ENCODE measurements around the gene CAP2. TPM values are rescaled to one million over a fixed set of nuclear protein-coding genes. Genes with fewer than 3 reads are reported as not detected.

CAP2 gene
- total RNA-seq, 1 experiment from 2014 or later = 11.5 TPM

- no peak overlapping the region for H4K5ac ChIP-seq (ENCODE audit: insufficient read length, low read depth, low read length)
- Mint-ChIP-seq H3K4me3 (no peak overlapping the region; a peak in 1 of 5 replicates), H3K36me3 (ENCODE audit: insufficient read depth in 1 of 3, low read depth in 3 of 3) (peaks cover 0 to 4% (median 3%) of the 10 kb centered on the region in 3 experiments; a peak in 2 of 7 replicates), H3K27ac (peak overlapping the region; percentile 33 to 93 (median 62); a peak in 5 of 7 replicates), H3K9me3 (peaks cover 3% of the 10 kb centered on the region in 2 experiments; a peak in 4 of 5 replicates), H3K27me3 (ENCODE audit: low read depth) (no peaks in the 10 kb centered on the region), H3K4me1 (peaks cover 35 to 39% of the 10 kb centered on the region in 2 experiments)
- no peak overlapping the region for H3K4ac ChIP-seq (ENCODE audit: low read depth, low read length)
- H2BK15ac ChIP-seq (ENCODE audit: low read depth, low read length) = no peak overlapping the region
- no CpG with 5 or more reads among the region's 4 CpGs for WGBS (ENCODE audit: extremely low coverage, insufficient read length, low lambda C conversion rate)
- H3K27ac ChIP-seq (ENCODE audit: insufficient read length, low read depth, low read length) = peak overlapping the region; percentile 72
- DNase-seq = peak; percentile 76
- H2BK120ac ChIP-seq (ENCODE audit: low read depth, low read length, poor library complexity, severe bottlenecking) = no peak overlapping the region
- H3K9me3 ChIP-seq (ENCODE audit: control insufficient read depth, low read depth, low read length) = no peaks in the 10 kb centered on the region
- TF ChIP-seq CTCF (conservative IDR thresholded peaks at IDR 0.05) = no peak
- no peak overlapping the region for H2BK5ac ChIP-seq (ENCODE audit: insufficient read length, low read length)
- H2AK5ac ChIP-seq (ENCODE audit: insufficient read length, low read length) = no peak overlapping the region
- H2BK20ac ChIP-seq (ENCODE audit: low read depth, low read length, poor library complexity, severe bottlenecking) = no peak overlapping the region
- no peaks in the 10 kb centered on the region for H4K20me1 ChIP-seq (ENCODE audit: control insufficient read depth, insufficient read depth, insufficient read length)
- no peak overlapping the region for H3K9ac ChIP-seq (ENCODE audit: extremely low read depth, insufficient read length, low read length)
- H3K27me3 ChIP-seq (ENCODE audit: insufficient read depth, low read length) = no peaks in the 10 kb centered on the region
- no peak overlapping the region for H3K56ac ChIP-seq (ENCODE audit: insufficient read length, low read depth, low read length)
- no peak overlapping the region for H4K91ac ChIP-seq (ENCODE audit: insufficient read length, low read depth, low read length)
- no peak overlapping the region for H4K8ac ChIP-seq (replicated peaks; ENCODE audit: insufficient read length, low read depth, low read length)
- H2BK12ac ChIP-seq (ENCODE audit: insufficient read length, low read depth, low read length) = no peak overlapping the region
- no peaks in the 10 kb centered on the region for H3K79me1 ChIP-seq (ENCODE audit: insufficient read depth, low read depth, low read length, poor library complexity, severe bottlenecking)
- H3K14ac ChIP-seq (ENCODE audit: insufficient read depth, low read length) = no peak overlapping the region
- H3K79me2 ChIP-seq (ENCODE audit: insufficient read depth, low read length) = no peaks in the 10 kb centered on the region; the same call in 1 of the 2 replicates
- no peak overlapping the region for H2AFZ ChIP-seq (ENCODE audit: low read length)
- no peak overlapping the region for H3T11ph ChIP-seq (ENCODE audit: low read length)
- no peaks in the 10 kb centered on the region for H3K23me2 ChIP-seq (ENCODE audit: insufficient read length, low read depth, low read length, poor library complexity, severe bottlenecking)
- H3K4me2 ChIP-seq (ENCODE audit: insufficient read depth, insufficient read length, low read length) = no peak overlapping the region
- no peak overlapping the region for H3K23ac ChIP-seq (ENCODE audit: insufficient read length, low read depth, low read length)
- H3K18ac ChIP-seq (ENCODE audit: insufficient read length, low read depth, low read length) = no peak overlapping the region
- peaks cover 4% of the 10 kb centered on the region; the same call in 1 of the 2 replicates for H3K4me1 ChIP-seq (ENCODE audit: insufficient read depth, low read length)
Measured at GRCh38 chr6:17417817-17418216, 24.4 kb downstream of the CAP2 start.
